GM12878 (cell line): ENCODE data around the gene PPARA. TPM values are rescaled to one million over a fixed set of nuclear protein-coding genes. Genes with fewer than 3 reads are reported as not detected.

Experiments
- ATAC-seq: fragments of 200-7000 bp; cut with Tn5 transposase; 3 replicates; pipeline ENCODE4 v1.9.1; 2020; ENCODE audit warnings: mild to moderate bottlenecking, moderate library complexity
- BruUV-seq: library from RNA; stranded (reverse); fragments of 400-500 nt; replicated peaks from 2 replicates; lab custom pipeline; 2021; lab: Mats Ljungman, UMichigan
- CTCF ChIA-PET: fragments of 300-600 bp; sonication (Branson Sonifier 250); formaldehyde crosslinking; extraction: SDS; loops from one replicate; lab custom pipeline; 2021; ENCODE audit warnings: inconsistent platforms; lab: Yijun Ruan, JAX
- POLR2A ChIA-PET: fragments of 350-600 bp; formaldehyde crosslinking; extraction: SDS; loops from one replicate; lab custom pipeline; 2021; ENCODE audit warnings: inconsistent platforms; lab: Charles Lee
- RAD21 ChIA-PET: fragments of 300-600 bp; sonication (Branson Sonifier 250); formaldehyde crosslinking; loops from one replicate; lab custom pipeline; 2023; ENCODE audit warnings: antibody characterized with exemption; ENCODE audit not compliant: unreplicated experiment; lab: Charles Lee
- SMC1A ChIA-PET: fragments of 300-600 bp; sonication (Branson Sonifier 250); formaldehyde crosslinking; loops from one replicate; lab custom pipeline; 2023; ENCODE audit not compliant: unreplicated experiment, uncharacterized antibody; lab: Charles Lee
- DNase-seq: peaks from one replicate; pipeline ENCODE4 v3.0.0-alpha.2; 2011; ENCODE audit warnings: low read depth, low spot score
- FAIRE-seq: peaks from 3 replicates; lab custom pipeline; 2011; peaks lifted over from hg19 to GRCh38; lab: Jason Lieb, UNC
- H2AFZ ChIP-seq: 2 replicates; pipeline ENCODE4 v1.6.0; 2011; ENCODE audit warnings: low read depth, low read length, control low read depth; ENCODE audit not compliant: control insufficient read depth
- H3K27ac ChIP-seq: 2 replicates; pipeline ENCODE4 v1.5.1; 2011; ENCODE audit warnings: control low read depth; ENCODE audit not compliant: control insufficient read depth, insufficient read depth
- H3K27me3 ChIP-seq, 2 experiments: replicated peaks in 1 of 2; 2 replicates each; pipeline versions ENCODE4 v1.6.0 to v1.6.1; 2011; ENCODE audit warnings: low read length in 1 of 2; ENCODE audit not compliant: control insufficient read depth in 2 of 2, insufficient read depth in 2 of 2
- H3K36me3 ChIP-seq, 2 experiments: 2 replicates each; pipeline ENCODE4 v1.5.1; 2011; ENCODE audit warnings: low read length in 1 of 2; ENCODE audit not compliant: control insufficient read depth in 2 of 2, insufficient read depth in 2 of 2
- H3K4me1 ChIP-seq: 2 replicates; pipeline ENCODE4 v1.6.1; 2011; ENCODE audit warnings: mild to moderate bottlenecking, low read length, moderate library complexity, mixed read lengths; ENCODE audit not compliant: control insufficient read depth, insufficient read depth
- H3K4me2 ChIP-seq: 2 replicates; pipeline ENCODE4 v1.6.0; 2011; ENCODE audit warnings: control low read depth; ENCODE audit not compliant: control insufficient read depth, insufficient read depth
- H3K4me3 ChIP-seq: fragments of 200-600 bp; sonication (generic); 2 replicates; pipeline ENCODE4 v1.5.1; 2016
- H3K79me2 ChIP-seq: 2 replicates; pipeline ENCODE4 v1.6.0; 2011; ENCODE audit warnings: low read length; ENCODE audit not compliant: control insufficient read depth, insufficient read depth
- H3K9ac ChIP-seq: 2 replicates; pipeline ENCODE4 v1.8.0; 2011; ENCODE audit warnings: low read length, control low read depth, mixed read lengths; ENCODE audit not compliant: control insufficient read depth, insufficient read depth
- H3K9me3 ChIP-seq: replicated peaks from 3 replicates; pipeline ENCODE4 v1.5.1; 2011; ENCODE audit warnings: mild to moderate bottlenecking, low read length; ENCODE audit not compliant: control insufficient read depth, insufficient read depth
- H4K20me1 ChIP-seq: 2 replicates; pipeline ENCODE4 v1.6.0; 2011; ENCODE audit not compliant: control insufficient read depth, insufficient read depth
- BHLHE40 ChIP-seq, 2 experiments: fragments of 450-650 bp in 1 of 2; IDR thresholded peaks; 2 replicates each; pipeline ENCODE4 v1.6.1; 2011 to 2017; ENCODE audit warnings: low read depth in 2 of 2, borderline replicate concordance in 1 of 2, improper control_type of control experiment in 1 of 2, low read length in 1 of 2, mild to moderate bottlenecking in 1 of 2
- BMI1 ChIP-seq: fragments of 450-650 bp; IDR thresholded peaks from 2 replicates; pipeline ENCODE4 v1.6.1; 2016; ENCODE audit warnings: mild to moderate bottlenecking, moderate library complexity, borderline replicate concordance
- CBX5 ChIP-seq: sonication (generic); IDR thresholded peaks from 2 replicates; pipeline ENCODE4 v1.6.1; 2016; ENCODE audit warnings: low read depth, moderate library complexity, mild to moderate bottlenecking, inconsistent platforms
- CREM ChIP-seq: IDR thresholded peaks from 2 replicates; pipeline ENCODE4 v1.6.1; 2014; ENCODE audit warnings: antibody characterized with exemption, low read depth
- GABPA ChIP-seq: IDR thresholded peaks from 2 replicates; pipeline ENCODE4 v1.6.1; 2014; ENCODE audit warnings: antibody characterized with exemption, low read depth, mild to moderate bottlenecking, inconsistent platforms
- IRF4 ChIP-seq: IDR thresholded peaks from 2 replicates; pipeline ENCODE4 v1.6.1; 2011; ENCODE audit warnings: low read depth, low read length
- KDM1A ChIP-seq: fragments of 200-600 bp; sonication (generic); IDR thresholded peaks from 2 replicates; pipeline ENCODE4 v1.6.1; 2016; ENCODE audit warnings: borderline replicate concordance
- PBX3 ChIP-seq: IDR thresholded peaks from 2 replicates; pipeline ENCODE4 v1.6.1; 2011; ENCODE audit warnings: mild to moderate bottlenecking, low read depth, low read length, moderate library complexity; ENCODE audit not compliant: insufficient replicate concordance
- RAD51 ChIP-seq: fragments of 450-650 bp; IDR thresholded peaks from 2 replicates; pipeline ENCODE4 v1.6.1; 2016; ENCODE audit warnings: moderate library complexity, mild to moderate bottlenecking, inconsistent platforms
- SIN3A ChIP-seq: IDR thresholded peaks from 2 replicates; pipeline ENCODE4 v1.6.1; 2012; ENCODE audit warnings: low read depth, low read length, improper control_type of control experiment
- WRNIP1 ChIP-seq: IDR thresholded peaks from 2 replicates; pipeline ENCODE4 v1.6.1; 2011; ENCODE audit warnings: low read depth, low read length, improper control_type of control experiment, borderline replicate concordance
- ZNF207 ChIP-seq: fragments of 450-650 bp; IDR thresholded peaks from 2 replicates; pipeline ENCODE4 v1.6.1; 2014; ENCODE audit warnings: antibody characterized with exemption, mild to moderate bottlenecking, borderline replicate concordance
- ZNF24 ChIP-seq: fragments of 450-650 bp; IDR thresholded peaks from 2 replicates; pipeline ENCODE4 v1.6.1; 2017; ENCODE audit warnings: antibody characterized with exemption, mild to moderate bottlenecking
- ZSCAN29 ChIP-seq: fragments of 450-650 bp; IDR thresholded peaks from 2 replicates; pipeline ENCODE4 v1.6.1; 2017; ENCODE audit warnings: mild to moderate bottlenecking, moderate library complexity
- WGBS: methylation state at CpG from one replicate; pipeline ENCODE4 v1.1.6; 2016; ENCODE audit warnings: low lambda C conversion rate; ENCODE audit not compliant: insufficient replicate concordance, insufficient coverage; ENCODE audit errors: missing lambda C conversion rate; 5-methylcytosine and 5-hydroxymethylcytosine counted together
- in situ Hi-C: fragments of 300-500 bp; cut with MboI; formaldehyde crosslinking; loops from 9 replicates; pipeline ENCODE4 v1.14.3; 2018; ENCODE audit warnings: mixed read lengths
- intact Hi-C: fragments of 100-400 bp; cut with micrococcal nuclease; formaldehyde crosslinking; loops from one replicate; pipeline ENCODE4 v1.14.2; 2022; ENCODE audit not compliant: unreplicated experiment
- polyA plus RNA-seq, 11 experiments: library from polyadenylated mRNA; depleted of rRNA in 4 of 11; unstranded in 6 of 11; stranded (reverse) in 5 of 11; fragments of >200 nt; fragmentation: Nextera tagmentation in 4 of 11; fragmentation: Illumina TruSeq in 1 of 11; extraction: Ambion mirVana in 4 of 11; extraction: Trizol in 1 of 11; gene quantifications; 1 replicate in 1 of 11; 2 replicates in 10 of 11; pipeline versions ENCODE4 v1.2.1 to v1.2.3, GENCODE V29; 2011 to 2016; ENCODE audit warnings: inconsistent platforms in 2 of 11, missing spikeins in 2 of 11, low read depth in 1 of 11
- total RNA-seq, 4 experiments: library from RNA; depleted of rRNA in 3 of 4; stranded (reverse); fragments of >200 nt in 3 of 4; fragmentation: Illumina TruSeq in 1 of 4; extraction: Trizol in 1 of 4; gene quantifications; 2 replicates each; pipeline versions ENCODE4 v1.2.1 to v1.2.3, GENCODE V29; 2013 to 2021
- TF ChIP-seq, protein P1 (sequence below): fragments of 450-650 bp; IDR thresholded peaks from 2 replicates; pipeline ENCODE4 v1.6.1; 2016; ENCODE audit warnings: mild to moderate bottlenecking
- TF ChIP-seq, protein P2 (sequence below): IDR thresholded peaks from 2 replicates; pipeline ENCODE4 v1.6.1; 2011; ENCODE audit warnings: borderline replicate concordance, low read depth, mild to moderate bottlenecking, moderate library complexity, low read length; ENCODE audit not compliant: insufficient read depth, poor library complexity, severe bottlenecking
- TF ChIP-seq, protein P3 (sequence below): fragments of 450-650 bp; IDR thresholded peaks from 2 replicates; pipeline ENCODE4 v1.6.1; 2017; ENCODE audit warnings: borderline replicate concordance

Gene PPARA
- total and polyA plus RNA-seq, 10 of the 15 experiments (the other 5 are each of a cell fraction or from before 2014, with no cell fraction given), result 0.72 to 10.4 (median 4.6) TPM

- H3K4me3 ChIP-seq, result no peak overlapping the region
- H3K9me3 ChIP-seq, result no peaks in the 10 kb centered on the region
- in situ Hi-C loops, result no loop called here
- H4K20me1 ChIP-seq, result no peaks in the 10 kb centered on the region
- no peak overlapping the region for H3K27ac ChIP-seq
- intact Hi-C loops, result no loop called here
- ChIA-PET RAD21 (no interaction called here), SMC1A (no interaction called here), CTCF (interaction anchor here (1.2 kb wide), 1 partner anchor 421 kb away, joined by 4 read pairs; no protein-coding TSS in a partner anchor), POLR2A (interaction anchor here (0.6 kb wide), 1 partner anchor 459 kb away, joined by 3 read pairs; no protein-coding TSS in a partner anchor)
- DNase-seq, result no peak
- no peak overlapping the region for H3K4me2 ChIP-seq
- 73% methylated on average over 14 of the region's 14 CpGs for WGBS
- H3K27me3 ChIP-seq, result peaks cover 0 to 3% of the 10 kb centered on the region in 2 experiments; a peak in 1 of 4 replicates
- no peak overlapping the region for H2AFZ ChIP-seq
- H3K36me3 ChIP-seq, result no peaks in the 10 kb centered on the region
- no peaks in the 10 kb centered on the region for H3K79me2 ChIP-seq
- no peak for FAIRE-seq
- H3K4me1 ChIP-seq, result peaks cover 2% of the 10 kb centered on the region; the same call in 1 of the 2 replicates
- BruUV-seq, result no TSS peak
- no peak for ATAC-seq
- H3K9ac ChIP-seq, result no peak overlapping the region
- TF ChIP-seq ZNF207 (no peak), SIN3A (no peak), RAD51 (no peak), KDM1A (no peak), WRNIP1 (no peak), PBX3 (no peak), ZNF24 (no peak), CREM (no peak), ZSCAN29 (no peak), GABPA (no peak), IRF4 (no peak), BHLHE40 (IDR thresholded peaks at IDR 0.05; ENCODE audit: borderline replicate concordance in 1 of 2, low read depth in 2 of 2, low read length in 1 of 2) (no peak), BMI1 (no peak), CBX5 (no peak)
- TF ChIP-seq, protein P1, sequence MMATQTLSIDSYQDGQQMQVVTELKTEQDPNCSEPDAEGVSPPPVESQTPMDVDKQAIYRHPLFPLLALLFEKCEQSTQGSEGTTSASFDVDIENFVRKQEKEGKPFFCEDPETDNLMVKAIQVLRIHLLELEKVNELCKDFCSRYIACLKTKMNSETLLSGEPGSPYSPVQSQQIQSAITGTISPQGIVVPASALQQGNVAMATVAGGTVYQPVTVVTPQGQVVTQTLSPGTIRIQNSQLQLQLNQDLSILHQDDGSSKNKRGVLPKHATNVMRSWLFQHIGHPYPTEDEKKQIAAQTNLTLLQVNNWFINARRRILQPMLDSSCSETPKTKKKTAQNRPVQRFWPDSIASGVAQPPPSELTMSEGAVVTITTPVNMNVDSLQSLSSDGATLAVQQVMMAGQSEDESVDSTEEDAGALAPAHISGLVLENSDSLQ, result no peak
- TF ChIP-seq, protein P2, sequence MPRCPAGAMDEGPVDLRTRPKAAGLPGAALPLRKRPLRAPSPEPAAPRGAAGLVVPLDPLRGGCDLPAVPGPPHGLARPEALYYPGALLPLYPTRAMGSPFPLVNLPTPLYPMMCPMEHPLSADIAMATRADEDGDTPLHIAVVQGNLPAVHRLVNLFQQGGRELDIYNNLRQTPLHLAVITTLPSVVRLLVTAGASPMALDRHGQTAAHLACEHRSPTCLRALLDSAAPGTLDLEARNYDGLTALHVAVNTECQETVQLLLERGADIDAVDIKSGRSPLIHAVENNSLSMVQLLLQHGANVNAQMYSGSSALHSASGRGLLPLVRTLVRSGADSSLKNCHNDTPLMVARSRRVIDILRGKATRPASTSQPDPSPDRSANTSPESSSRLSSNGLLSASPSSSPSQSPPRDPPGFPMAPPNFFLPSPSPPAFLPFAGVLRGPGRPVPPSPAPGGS, result no peak
- TF ChIP-seq, protein P3, sequence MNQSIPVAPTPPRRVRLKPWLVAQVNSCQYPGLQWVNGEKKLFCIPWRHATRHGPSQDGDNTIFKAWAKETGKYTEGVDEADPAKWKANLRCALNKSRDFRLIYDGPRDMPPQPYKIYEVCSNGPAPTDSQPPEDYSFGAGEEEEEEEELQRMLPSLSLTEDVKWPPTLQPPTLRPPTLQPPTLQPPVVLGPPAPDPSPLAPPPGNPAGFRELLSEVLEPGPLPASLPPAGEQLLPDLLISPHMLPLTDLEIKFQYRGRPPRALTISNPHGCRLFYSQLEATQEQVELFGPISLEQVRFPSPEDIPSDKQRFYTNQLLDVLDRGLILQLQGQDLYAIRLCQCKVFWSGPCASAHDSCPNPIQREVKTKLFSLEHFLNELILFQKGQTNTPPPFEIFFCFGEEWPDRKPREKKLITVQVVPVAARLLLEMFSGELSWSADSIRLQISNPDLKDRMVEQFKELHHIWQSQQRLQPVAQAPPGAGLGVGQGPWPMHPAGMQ, result no peak
These were observed 7.5 kb upstream of the PPARA start for GRCh38 chr22:46142548-46143490.
